Subcutaneous adipose tissue (tissue), 4 donors: ENCODE data around the gene PDE4D. TPM values are rescaled to one million over a fixed set of nuclear protein-coding genes. Genes with fewer than 3 reads are reported as not detected.

Source experiments
- total RNA-seq, 4 donors: library from RNA; depleted of rRNA; stranded (reverse); fragments of >200 nt; gene quantifications; one replicate each; pipeline ENCODE4 v1.1.0, GENCODE V29; 2016
- TF ChIP-seq, protein P1 (sequence below): fragments of 450-650 bp; IDR thresholded peaks from one replicate; pipeline ENCODE4 v1.5.1; 2016; ENCODE audit warnings: low read depth, mild to moderate bottlenecking, control low read depth, antibody characterized with exemption, moderate library complexity

PDE4D gene
- total RNA-seq, 4 donors from 2014 or later: 15.0 to 24.0 (median 18.5) TPM

DNA sequence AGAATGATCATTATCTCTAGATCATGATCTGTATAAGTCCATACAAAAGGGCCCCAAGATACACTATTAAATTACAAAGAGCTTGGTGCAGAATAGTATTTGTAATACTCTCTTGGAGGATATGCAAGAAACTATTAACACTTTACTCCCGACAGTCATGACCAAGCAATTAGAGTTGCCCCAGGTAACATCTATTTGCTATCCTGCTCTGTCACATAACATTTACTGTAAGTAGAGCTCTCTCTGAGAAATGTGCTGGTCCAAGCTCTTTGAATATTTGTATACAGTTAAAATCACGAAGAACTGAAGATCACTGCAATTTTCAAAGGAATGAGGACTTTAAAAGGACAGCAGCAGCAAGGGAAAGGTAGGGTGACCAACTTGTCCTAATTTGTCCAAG is 757.0 kb downstream of the PDE4D start:
- TF ChIP-seq, protein P1, sequence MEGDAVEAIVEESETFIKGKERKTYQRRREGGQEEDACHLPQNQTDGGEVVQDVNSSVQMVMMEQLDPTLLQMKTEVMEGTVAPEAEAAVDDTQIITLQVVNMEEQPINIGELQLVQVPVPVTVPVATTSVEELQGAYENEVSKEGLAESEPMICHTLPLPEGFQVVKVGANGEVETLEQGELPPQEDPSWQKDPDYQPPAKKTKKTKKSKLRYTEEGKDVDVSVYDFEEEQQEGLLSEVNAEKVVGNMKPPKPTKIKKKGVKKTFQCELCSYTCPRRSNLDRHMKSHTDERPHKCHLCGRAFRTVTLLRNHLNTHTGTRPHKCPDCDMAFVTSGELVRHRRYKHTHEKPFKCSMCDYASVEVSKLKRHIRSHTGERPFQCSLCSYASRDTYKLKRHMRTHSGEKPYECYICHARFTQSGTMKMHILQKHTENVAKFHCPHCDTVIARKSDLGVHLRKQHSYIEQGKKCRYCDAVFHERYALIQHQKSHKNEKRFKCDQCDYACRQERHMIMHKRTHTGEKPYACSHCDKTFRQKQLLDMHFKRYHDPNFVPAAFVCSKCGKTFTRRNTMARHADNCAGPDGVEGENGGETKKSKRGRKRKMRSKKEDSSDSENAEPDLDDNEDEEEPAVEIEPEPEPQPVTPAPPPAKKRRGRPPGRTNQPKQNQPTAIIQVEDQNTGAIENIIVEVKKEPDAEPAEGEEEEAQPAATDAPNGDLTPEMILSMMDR: no peak

DNA sequence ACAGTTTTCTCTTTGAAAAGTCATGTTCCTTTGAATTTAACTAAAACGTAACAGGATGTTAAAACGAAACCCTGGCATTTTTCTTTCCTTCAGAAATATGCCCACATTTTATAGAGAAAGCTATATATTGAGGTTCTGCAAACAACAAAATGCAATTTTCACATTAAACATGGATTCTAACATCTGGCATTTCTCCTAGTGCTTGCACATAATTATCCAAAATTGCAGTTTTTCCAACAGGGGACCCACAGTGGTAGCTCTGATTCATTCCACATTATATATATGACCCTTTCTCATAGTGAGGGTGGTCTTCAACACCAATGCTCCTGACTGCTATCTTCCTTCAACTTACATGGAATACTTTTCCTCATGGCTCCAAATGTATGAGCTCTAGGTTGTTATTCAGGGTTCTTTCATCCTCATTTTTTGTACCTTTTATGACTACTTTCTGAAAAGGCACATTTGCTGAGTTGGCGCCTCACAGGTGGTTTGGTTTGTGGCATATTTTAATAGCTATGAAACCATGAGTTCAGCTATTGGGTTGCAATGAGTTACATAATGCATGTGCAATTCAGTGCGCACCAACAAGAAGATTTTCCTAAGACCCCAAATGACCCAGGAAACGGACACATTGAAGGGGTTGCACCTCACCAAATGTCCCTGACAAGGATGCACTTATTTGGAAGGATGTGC is 758.9 kb downstream of the PDE4D start:
- TF ChIP-seq, protein P1: no peak

DNA sequence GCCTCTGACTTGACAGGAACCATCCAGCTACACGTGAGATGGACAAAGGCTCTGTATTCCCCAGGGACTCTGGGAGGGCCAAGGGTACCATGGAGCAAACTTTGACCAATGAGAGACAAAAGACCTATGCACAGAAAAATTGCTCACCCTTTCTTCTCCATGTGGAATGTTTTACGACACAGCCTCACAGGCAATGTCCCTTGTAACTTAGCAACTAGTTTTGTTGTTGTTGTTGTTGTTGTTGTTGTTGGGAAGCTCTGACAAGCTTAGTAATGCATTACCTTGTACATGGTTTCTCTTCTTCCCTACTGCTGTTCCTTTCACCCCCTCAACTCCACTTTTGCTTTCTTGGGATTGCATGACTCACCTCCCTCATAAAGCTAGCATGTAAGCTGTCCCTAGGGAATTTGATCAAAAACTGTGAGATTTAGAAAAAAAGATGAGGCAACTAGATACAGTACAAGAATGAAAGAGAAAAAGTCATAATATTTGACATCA is 759.7 kb downstream of the PDE4D start:
- TF ChIP-seq, protein P1: no peak

DNA sequence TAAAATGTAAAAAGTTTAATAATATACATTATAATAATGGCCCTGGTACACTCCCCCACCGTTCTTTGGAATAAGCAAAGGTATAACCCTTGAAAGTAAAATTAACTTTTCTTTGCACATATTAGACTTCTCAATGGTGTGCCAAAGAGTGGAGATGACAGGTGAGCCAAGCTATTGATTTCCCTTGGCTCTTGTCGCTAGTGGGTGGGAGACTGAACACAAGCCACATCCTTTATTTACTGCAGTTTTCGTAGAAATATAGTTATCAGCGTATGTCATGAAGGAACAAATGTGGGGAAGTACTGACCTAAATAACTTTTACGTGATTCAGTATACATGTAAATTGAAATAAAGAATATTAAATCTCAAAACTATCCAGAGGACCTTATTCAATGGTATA is 761.4 kb downstream of the PDE4D start:
- TF ChIP-seq, protein P1: no peak

DNA sequence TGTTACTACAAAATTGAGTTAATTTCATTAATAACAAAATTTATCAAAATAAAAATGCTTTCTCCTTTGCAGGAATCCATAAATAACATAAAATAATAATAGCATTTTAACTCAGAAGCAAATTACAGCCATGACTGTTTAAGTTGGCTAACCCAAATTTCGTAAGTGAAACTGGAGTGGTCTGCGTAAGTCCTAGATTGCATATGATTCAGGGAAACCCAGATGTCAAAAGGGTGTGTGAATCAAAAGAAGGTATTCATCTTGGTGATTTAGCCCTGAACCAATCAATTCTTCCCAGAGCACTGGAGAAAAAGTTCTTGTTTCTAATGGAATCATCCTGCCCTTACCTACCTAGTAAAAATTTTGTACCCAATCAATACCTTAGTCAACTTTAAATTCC is 763.1 kb downstream of the PDE4D start:
- TF ChIP-seq, protein P1: no peak

DNA sequence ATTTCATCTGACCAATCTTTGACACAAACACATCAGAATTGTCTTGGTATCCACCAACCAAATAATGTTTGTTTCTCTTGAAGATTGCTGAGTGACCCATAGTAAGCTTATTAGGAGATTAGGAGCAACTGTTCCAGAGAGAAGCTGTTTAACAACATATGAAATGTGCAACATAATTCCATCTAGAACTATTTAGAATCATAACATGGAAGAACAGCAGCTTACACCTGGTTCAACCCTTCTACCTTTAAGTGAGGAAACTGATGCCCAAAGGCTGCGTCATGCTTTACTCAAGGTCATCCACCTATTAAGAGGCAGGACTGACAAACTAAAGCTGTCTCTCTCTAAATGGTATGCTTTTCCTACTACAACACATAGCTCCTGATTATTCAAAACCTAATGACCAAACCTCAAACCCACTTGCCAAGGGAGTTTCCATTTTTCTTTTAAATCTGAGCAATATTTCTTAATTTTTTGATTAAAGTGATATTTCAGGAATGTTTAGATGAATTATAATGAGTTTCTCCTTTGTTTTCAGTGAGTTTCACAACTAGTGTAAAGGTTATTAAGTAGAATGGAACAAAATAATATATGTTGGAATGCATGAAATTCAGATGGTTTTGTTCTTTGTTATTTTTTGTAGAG is 764.8 kb downstream of the PDE4D start:
- TF ChIP-seq, protein P1: no peak

DNA sequence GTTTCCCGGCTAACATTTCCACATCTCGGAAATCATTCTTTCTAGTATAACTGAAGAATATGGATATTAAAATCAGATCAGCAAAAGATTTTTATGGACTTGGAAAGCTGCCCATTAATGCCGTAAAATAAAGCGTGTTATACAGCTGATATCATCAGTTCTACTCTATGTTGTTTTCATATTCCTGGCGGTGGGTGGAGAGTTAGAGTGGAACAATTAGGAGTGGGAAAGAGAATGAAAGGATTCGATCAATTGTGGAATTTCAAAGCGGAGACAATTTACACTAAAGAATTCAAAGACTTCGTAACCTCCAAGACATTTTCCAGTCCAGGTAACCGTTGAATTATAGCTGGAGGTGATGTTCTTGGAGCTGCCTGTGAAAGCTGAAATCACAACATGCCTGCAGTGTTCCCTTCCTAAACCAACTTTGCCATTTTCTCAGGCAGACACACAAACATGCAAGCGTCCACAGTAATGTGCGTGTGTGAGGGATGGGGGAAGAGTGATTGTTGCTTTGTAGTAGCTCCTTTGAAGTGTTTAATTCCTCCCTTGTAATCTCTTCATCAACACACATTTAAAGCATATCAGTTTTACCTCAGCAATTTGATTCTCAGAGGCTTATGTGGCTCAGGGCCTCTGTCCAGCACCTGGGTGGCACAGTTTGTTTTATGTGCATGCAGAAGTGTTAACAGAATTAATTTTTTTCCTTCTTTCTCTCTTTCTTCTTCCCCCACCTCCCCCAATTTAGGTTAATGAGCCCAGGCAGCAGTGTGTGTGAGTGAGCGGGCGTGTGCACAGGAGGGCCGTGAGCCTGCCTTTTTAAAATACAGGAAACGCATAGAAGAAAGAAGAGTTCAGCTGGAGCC is 766.6 kb downstream of the PDE4D start:
- TF ChIP-seq, protein P1: no peak
